Stimulated activated CD4-positive, alpha-beta T cell treated with anti-CD3 and anti-CD28 coated beads, Interleukin-15, amount 100 ng/mL, for 1 hour (primary cell): ENCODE measurements around the gene OPRL1.

Experiments used
- DNase-seq, 2 donors: peaks; one replicate each; pipeline ENCODE4 v3.0.0-alpha.2; 2020; ENCODE audit warnings: low read depth in 1 of 2, low spot score in 1 of 2

OPRL1 gene

GRCh38 chr20:64042054-64042781, 37.7 kb upstream of the OPRL1 start:
- no peak for DNase-seq

GRCh38 chr20:64043768-64044167, 36.1 kb upstream of the OPRL1 start:
- no peak for DNase-seq

- no peak for DNase-seq
Observed at GRCh38 chr20:64044484-64045247, 35.2 kb upstream of the OPRL1 start.

GRCh38 chr20:64045346-64046011, 34.4 kb upstream of the OPRL1 start:
- no peak for DNase-seq

- no peak for DNase-seq
Observed at GRCh38 chr20:64047046-64047389, 32.9 kb upstream of the OPRL1 start.

GRCh38 chr20:64047968-64048401, 31.9 kb upstream of the OPRL1 start:
- DNase-seq: no peak

- DNase-seq: no peak
Observed at GRCh38 chr20:64048402-64049044, 31.4 kb upstream of the OPRL1 start.

- no peak for DNase-seq
Observed at GRCh38 chr20:64049060-64049877, 30.6 kb upstream of the OPRL1 start, which contains the start of gene SOX18. Gene SOX18, minus strand, starts transcription at chr20:64049639. Its CDS starts 123 bp downstream, at chr20:64049516.

- DNase-seq: no peak
Observed at GRCh38 chr20:64049878-64050260, 30.0 kb upstream of the OPRL1 start.

- DNase-seq: no peak
Observed at GRCh38 chr20:64050261-64051032, 29.4 kb upstream of the OPRL1 start.

- no peak for DNase-seq
Observed at GRCh38 chr20:64051033-64051452, 28.8 kb upstream of the OPRL1 start.

GRCh38 chr20:64051561-64052325, 28.1 kb upstream of the OPRL1 start:
- DNase-seq: no peak

GRCh38 chr20:64052326-64052722, 27.6 kb upstream of the OPRL1 start:
- DNase-seq: no peak

- no peak for DNase-seq
Observed at GRCh38 chr20:64052987-64053840, 26.7 kb upstream of the OPRL1 start.

GRCh38 chr20:64053841-64054661, 25.8 kb upstream of the OPRL1 start:
- DNase-seq: no peak

GRCh38 chr20:64055396-64055892, 24.4 kb upstream of the OPRL1 start:
- no peak for DNase-seq
